GM19395 (cell line): ENCODE data around the gene SPAG7.
"Not testable (repeated sequence)": the region's sequence is repeated elsewhere in the genome, so short reads cannot be mapped to it uniquely, and the experiment has no call there.

Source experiments
- ATAC-seq: cut with Tn5 transposase; IDR thresholded peaks from one replicate; pipeline ENCODE4 v1.9.1; 2021; ENCODE audit warnings: mild to moderate bottlenecking, moderate library complexity; ENCODE audit not compliant: unreplicated experiment

SPAG7 gene

GRCh38 chr17:4938688-4939545 is 28.7 kb downstream of the SPAG7 start:
- ATAC-seq: no peak

DNA sequence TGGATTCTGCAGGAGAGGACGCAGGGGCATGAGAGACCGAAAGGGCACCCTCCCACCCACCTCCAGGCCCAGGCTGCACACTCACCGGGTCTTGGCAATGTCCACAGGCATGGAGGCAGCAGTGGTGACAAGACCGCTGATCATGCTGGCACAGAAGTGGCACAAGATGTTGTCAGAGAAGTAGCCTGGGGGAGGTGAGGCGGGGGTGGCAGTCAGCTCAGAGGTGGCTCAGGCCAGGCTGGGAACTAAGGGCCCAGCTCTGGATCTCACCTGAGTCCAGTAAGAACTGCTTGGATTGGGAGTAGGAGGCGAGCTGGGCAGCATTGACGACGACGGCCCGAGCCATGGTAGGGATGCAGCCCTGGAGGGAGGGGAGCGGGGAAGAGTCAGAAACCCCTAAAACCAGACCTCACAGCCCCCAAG is 29.5 kb downstream of the SPAG7 start:
- ATAC-seq: no peak

DNA sequence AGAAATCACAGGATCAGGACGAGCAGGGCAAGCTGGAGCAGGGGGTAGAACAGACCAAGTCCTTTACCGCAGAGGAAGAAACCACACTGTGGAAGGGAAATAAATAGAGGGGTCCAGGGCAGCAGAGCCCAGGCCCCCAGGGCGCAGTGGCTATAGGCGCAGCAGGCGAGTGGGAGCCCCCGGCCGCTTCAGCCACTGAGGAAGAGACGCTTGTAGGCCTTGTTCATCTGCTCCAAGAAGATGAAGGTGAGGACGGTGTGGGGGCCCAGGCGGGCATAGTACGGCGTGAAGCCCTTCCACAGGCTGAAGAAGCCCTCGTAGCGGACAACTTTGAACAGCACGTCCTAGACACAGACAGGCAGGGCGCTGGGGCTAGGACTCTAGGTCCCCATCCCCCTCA is 30.1 kb downstream of the SPAG7 start:
- ATAC-seq: no peak

GRCh38 chr17:4936436-4936835 is 31.2 kb downstream of the SPAG7 start:
- ATAC-seq: no peak

- ATAC-seq: no peak
Measured at GRCh38 chr17:4935650-4936049, 32.0 kb downstream of the SPAG7 start.

DNA sequence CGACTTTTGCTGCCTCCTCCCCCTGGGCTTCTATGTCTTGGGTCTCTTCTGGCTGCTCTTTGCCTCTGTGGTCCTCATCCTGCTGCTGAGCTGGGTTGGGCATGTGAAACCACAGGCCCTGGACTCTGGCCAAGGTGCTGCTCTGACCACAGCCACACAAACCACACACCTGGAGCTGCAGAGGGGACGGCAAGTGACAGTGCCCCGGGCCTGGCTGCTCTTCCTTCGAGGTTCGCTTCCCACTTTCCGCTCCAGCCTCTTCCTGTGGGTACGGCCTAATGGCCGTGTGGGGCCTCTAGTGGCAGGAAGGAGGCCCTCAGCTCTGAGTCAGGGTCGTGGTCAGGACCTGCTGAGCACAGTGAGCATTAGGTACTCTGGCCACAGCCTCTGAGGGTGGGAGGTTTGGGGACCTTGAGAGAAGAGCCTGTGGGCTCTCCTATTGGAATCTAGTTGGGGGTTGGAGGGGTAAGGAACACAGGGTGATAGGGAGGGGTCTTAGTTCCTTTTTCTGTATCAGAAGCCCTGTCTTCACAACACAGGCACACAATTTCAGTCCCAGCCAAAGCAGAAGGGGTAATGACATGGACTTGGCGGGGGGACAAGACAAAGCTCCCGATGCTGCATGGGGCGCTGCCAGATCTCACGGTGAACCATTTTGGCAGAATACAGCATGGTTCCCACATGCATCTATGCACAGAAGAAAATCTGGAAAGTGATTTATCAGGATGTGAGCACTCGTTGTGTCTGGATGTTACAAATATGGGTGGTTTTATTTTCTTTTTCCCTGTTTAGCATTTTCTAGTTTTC is 33.2 kb downstream of the SPAG7 start:
- ATAC-seq: no peak

DNA sequence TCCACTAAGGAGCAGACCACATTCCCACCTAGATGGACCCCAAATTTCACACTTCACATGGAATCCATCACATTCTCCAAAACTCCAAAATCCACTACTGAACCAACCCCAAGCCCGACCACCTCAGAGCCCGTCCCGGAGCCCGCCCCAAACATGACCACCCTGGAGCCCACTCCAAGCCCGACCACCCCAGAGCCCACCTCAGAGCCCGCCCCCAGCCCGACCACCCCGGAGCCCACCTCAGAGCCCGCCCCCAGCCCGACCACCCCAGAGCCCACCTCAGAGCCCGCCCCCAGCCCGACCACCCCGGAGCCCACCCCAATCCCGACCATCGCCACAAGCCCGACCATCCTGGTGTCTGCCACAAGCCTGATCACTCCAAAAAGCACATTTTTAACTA is 34.0 kb downstream of the SPAG7 start:
- no peak for ATAC-seq

- no peak for ATAC-seq
Measured at GRCh38 chr17:4932756-4933155, 34.9 kb downstream of the SPAG7 start.

DNA sequence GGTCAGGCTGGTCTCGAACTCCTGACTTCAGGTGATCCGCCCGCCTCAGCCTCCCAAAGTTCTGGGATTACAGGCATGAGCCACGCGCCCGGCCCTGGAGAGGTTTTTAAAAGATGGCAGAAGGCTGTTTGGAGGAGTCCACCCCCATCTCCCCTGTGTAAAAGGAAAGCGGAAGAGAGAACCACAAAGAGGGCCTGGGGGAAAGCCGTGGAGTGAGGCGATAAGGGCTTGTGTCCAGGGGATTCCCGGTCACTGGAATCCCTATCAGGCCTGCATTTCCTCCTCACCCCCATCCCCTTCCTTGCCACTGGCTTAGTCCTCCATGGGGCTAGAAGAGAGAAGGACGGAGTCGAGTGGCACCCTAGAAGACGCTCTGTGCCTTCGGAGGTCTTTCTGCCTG is 35.7 kb downstream of the SPAG7 start, which contains the start of gene GP1BA:
GP1BA (plus strand) TSS at position 315 of the 400 bp plus-strand sequence. CDS start 328 bp downstream, outside the sequence.
- no peak for ATAC-seq

DNA sequence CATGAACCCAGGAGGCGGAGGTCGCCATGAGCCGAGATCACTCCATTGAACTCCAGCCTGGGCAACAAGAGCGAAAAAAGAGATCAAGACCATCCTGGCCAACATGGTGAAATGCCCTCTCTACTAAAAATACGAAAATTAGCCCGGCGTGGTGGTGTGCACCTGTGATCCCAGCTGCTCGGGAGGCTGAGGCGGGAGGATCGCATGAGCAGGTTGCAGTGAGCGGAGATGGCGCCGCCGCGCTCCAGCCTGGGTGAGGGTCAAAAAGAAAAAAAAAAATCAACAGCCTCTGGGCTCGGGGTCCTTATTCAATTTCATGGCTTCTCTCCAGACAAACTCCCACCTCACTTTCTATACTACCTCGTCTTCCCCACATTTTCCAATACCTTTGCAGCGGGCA is 38.7 kb downstream of the SPAG7 start:
- no peak for ATAC-seq

DNA sequence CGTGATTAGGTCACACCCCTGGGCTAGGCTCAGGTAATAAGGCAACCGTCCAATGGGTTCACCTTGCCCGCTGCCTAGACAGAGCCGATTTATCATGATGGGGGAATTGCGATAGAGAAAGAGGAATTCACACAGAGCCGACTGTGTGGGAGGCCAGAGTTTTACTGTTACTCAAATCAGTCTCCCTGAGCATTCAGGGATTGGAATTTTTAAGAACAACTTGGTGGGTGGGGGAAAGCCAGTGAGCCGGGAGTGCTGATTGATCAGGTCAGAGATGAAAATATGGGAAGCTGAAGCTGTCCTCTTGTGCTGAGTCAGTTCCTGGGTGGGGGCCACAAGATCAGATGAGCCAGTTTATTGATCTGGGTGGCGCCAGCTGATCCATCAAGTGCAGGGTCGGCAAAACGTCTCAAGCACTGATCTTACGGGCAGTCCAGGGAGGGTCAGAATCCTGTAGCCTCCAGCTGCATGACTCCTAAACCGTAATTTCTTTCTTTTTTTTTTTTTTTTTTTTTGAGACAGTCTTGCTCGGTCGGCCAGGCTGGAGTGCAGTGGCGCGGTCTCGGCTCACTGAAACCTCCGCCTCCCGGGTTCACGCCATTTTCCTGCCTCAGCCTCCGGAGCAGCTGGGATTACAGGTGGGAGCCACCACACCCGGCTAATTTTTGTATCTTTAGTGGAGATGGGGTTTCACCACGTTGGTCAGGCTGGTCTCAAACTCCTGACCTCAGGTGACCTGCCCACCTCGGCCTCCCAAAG is 40.9 kb downstream of the SPAG7 start:
- not testable (repeated sequence) for ATAC-seq

- no peak for ATAC-seq
Measured at GRCh38 chr17:4921320-4921719, 46.3 kb downstream of the SPAG7 start.

GRCh38 chr17:4920351-4921048 is 47.1 kb downstream of the SPAG7 start:
- ATAC-seq: no peak

GRCh38 chr17:4919511-4920047 is 48.0 kb downstream of the SPAG7 start:
- no peak for ATAC-seq

DNA sequence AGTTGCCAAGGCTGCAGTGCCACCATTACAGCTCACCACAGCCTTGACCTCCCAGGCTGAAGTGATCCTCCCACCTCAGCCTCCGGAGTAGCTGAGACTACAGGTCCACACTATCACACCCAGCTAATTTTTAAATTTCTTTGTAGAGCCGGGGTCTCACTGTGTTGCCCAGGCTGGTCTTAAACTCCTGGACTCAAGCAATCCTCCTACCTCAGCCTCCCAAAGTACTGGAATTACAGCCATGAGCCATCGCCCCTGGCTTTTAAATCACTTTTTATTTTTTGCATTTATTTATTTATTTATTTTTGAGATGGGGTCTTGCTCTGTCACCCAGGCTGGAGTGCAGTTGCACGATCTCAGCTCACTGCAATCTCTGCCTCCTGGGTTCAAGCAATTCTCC is 53.1 kb downstream of the SPAG7 start:
- ATAC-seq: not testable (repeated sequence)

- no peak for ATAC-seq
Measured at GRCh38 chr17:4913994-4914393, 53.6 kb downstream of the SPAG7 start.
